ENCODE data around the gene ST8SIA4.

GRCh38 chr5:100899675-100900074 is 3.4 kb downstream of the ST8SIA4 start:
- no peak for TF ChIP-seq CTCF (IDR thresholded peaks at IDR 0.05; ENCODE audit: low read depth, low read length)
- TF ChIP-seq MYC (IDR thresholded peaks at IDR 0.05; ENCODE audit: low read depth, low read length): no peak
